Testis (tissue), 2 donors: ENCODE data around the gene SRBD1.

Source experiments
- CTCF ChIP-seq, 3 experiments: fragments of 450-650 bp in 2 of 3; fragments of 200-600 bp in 1 of 3; sonication (generic) in 1 of 3; IDR thresholded peaks; one replicate each; pipeline ENCODE4 v1.5.1; 2016 to 2019; ENCODE audit warnings: antibody characterized with exemption in 3 of 3, mild to moderate bottlenecking in 2 of 3, moderate library complexity in 1 of 3
- POLR2A ChIP-seq: fragments of 450-650 bp; IDR thresholded peaks from one replicate; pipeline ENCODE4 v1.6.1; 2017; ENCODE audit warnings: antibody characterized with exemption, mild to moderate bottlenecking, moderate library complexity

GRCh38 chr2:45622336-45623075, 11.4 kb upstream of the SRBD1 start:
- TF ChIP-seq CTCF (IDR thresholded peaks at IDR 0.05) (no peak), POLR2A (no peak)
